ENCODE measurements around the gene ATP10D.
"Not testable (repeated sequence)": the region's sequence is repeated elsewhere in the genome, so short reads cannot be mapped to it uniquely, and the experiment has no call there.

Gene ATP10D

DNA sequence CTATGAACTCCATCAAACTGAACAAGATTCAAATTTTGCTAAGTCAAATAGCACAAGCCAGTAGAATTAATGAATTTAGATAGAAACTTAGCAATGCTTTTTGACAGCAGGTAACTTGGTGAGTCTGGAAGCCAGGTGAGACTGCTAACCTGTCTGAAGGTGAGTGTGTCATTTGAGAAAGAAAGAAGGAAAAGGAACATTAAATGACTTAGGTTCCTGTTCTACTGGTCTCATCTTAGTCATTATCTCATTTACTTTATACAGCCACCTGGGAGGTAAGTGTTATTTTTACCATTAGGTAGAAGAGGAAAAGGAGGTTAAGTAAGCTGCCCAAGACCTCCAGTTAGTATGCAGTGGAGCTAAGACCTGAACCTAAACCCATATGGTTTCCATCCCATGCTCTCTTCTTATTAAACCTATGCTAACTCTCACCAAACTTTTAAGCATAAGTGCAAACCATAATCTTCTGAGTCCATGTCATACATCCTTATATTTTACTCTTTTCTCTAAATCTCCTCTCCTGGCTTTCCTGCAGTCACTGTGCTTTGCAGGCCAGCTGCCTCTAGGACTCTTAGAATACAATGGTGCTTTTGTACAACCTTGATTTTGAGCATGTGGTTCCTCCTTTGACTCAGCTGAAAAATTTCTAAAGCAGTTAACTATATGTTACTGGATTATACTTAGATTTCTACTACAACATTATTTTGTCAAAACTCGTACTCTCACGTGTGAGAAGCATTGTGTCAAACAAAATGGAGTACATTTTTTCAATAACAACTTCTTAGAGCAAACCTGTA, 68.5 kb downstream of the ATP10D start:
- DNase-seq (ENCODE audit: low spot score) = no peak
- TF ChIP-seq, protein P1, sequence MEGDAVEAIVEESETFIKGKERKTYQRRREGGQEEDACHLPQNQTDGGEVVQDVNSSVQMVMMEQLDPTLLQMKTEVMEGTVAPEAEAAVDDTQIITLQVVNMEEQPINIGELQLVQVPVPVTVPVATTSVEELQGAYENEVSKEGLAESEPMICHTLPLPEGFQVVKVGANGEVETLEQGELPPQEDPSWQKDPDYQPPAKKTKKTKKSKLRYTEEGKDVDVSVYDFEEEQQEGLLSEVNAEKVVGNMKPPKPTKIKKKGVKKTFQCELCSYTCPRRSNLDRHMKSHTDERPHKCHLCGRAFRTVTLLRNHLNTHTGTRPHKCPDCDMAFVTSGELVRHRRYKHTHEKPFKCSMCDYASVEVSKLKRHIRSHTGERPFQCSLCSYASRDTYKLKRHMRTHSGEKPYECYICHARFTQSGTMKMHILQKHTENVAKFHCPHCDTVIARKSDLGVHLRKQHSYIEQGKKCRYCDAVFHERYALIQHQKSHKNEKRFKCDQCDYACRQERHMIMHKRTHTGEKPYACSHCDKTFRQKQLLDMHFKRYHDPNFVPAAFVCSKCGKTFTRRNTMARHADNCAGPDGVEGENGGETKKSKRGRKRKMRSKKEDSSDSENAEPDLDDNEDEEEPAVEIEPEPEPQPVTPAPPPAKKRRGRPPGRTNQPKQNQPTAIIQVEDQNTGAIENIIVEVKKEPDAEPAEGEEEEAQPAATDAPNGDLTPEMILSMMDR (IDR thresholded peaks at IDR 0.05; ENCODE audit: borderline replicate concordance, control extremely low read depth, extremely low read depth, insufficient read depth, missing control alignments) = no peak
- in situ Hi-C loops (cut with MboI; ENCODE audit: low sequenced_read_pairs, unreplicated experiment) = no loop called here

- in situ Hi-C loops (cut with MboI; ENCODE audit: low sequenced_read_pairs, unreplicated experiment); DNase-seq (ENCODE audit: low spot score): not testable (repeated sequence)
These were observed 70.8 kb downstream of the ATP10D start for GRCh38 chr4:47555920-47556319.

- TF ChIP-seq, protein P1 (IDR thresholded peaks at IDR 0.05; ENCODE audit: borderline replicate concordance, control extremely low read depth, extremely low read depth, insufficient read depth, missing control alignments) = no peak
- no peak for DNase-seq (ENCODE audit: low spot score)
- in situ Hi-C loops (cut with MboI; ENCODE audit: low sequenced_read_pairs, unreplicated experiment) = no loop called here
These were observed 72.2 kb downstream of the ATP10D start for GRCh38 chr4:47557255-47557654.

DNA sequence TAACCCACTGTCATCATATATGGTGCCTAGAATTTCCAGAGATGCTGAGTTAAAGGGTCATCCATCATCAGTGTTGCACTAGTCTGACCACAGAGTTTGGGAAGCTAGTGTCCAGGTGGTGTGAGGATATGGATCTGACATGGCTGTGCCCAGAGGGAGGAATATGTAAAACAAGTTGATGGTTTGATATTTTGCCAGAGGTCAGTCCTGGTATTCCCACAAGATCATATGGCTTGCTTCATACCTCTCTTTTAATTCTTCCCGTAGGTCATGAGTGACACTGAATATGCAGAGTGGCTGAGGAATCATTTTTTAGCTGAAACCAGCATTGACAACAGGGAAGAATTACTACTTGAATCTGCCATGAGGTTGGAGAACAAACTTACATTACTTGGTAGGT, 75.6 kb downstream of the ATP10D start:
- TF ChIP-seq, protein P1 (IDR thresholded peaks at IDR 0.05; ENCODE audit: borderline replicate concordance, control extremely low read depth, extremely low read depth, insufficient read depth, missing control alignments) = no peak
- in situ Hi-C loops (cut with MboI; ENCODE audit: low sequenced_read_pairs, unreplicated experiment) = no loop called here
- DNase-seq (ENCODE audit: low spot score) = no peak

- in situ Hi-C loops (cut with MboI; ENCODE audit: low sequenced_read_pairs, unreplicated experiment) = no loop called here
- TF ChIP-seq, protein P1 (IDR thresholded peaks at IDR 0.05; ENCODE audit: borderline replicate concordance, control extremely low read depth, extremely low read depth, insufficient read depth, missing control alignments) = no peak
- no peak for DNase-seq (ENCODE audit: low spot score)
These were observed 76.3 kb downstream of the ATP10D start for GRCh38 chr4:47561331-47561730.

DNA sequence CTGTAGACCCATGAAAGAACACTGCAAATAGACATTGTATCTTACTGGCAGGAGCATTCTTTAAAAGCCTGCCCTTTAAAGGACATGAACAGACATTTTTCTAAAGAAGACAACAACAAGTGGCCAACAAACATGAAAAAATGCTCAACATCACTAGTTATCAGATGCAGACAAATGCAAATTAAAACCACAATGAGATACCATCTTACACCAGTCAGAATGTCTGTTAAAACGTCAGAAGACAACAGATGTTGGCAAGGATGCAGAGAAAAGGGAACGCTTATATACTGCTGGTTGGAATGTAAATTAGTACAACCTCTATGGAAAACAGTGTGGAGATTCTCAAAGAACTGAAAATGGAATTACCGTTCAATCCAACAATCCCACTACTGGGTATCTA, 77.2 kb downstream of the ATP10D start:
- TF ChIP-seq, protein P1 (IDR thresholded peaks at IDR 0.05; ENCODE audit: borderline replicate concordance, control extremely low read depth, extremely low read depth, insufficient read depth, missing control alignments) = no peak
- in situ Hi-C loops (cut with MboI; ENCODE audit: low sequenced_read_pairs, unreplicated experiment) = no loop called here
- no peak for DNase-seq (ENCODE audit: low spot score)

- TF ChIP-seq, protein P1 (IDR thresholded peaks at IDR 0.05; ENCODE audit: borderline replicate concordance, control extremely low read depth, extremely low read depth, insufficient read depth, missing control alignments) = no peak
- DNase-seq (ENCODE audit: low spot score) = no peak
- in situ Hi-C loops (cut with MboI; ENCODE audit: low sequenced_read_pairs, unreplicated experiment) = no loop called here
These were observed 81.5 kb downstream of the ATP10D start for GRCh38 chr4:47566566-47566965.
